ENCODE results near the gene PNPLA7.
"Not testable (repeated sequence)": the region's sequence is repeated elsewhere in the genome, so short reads cannot be mapped to it uniquely, and the experiment has no call there.

PNPLA7 gene

DNA sequence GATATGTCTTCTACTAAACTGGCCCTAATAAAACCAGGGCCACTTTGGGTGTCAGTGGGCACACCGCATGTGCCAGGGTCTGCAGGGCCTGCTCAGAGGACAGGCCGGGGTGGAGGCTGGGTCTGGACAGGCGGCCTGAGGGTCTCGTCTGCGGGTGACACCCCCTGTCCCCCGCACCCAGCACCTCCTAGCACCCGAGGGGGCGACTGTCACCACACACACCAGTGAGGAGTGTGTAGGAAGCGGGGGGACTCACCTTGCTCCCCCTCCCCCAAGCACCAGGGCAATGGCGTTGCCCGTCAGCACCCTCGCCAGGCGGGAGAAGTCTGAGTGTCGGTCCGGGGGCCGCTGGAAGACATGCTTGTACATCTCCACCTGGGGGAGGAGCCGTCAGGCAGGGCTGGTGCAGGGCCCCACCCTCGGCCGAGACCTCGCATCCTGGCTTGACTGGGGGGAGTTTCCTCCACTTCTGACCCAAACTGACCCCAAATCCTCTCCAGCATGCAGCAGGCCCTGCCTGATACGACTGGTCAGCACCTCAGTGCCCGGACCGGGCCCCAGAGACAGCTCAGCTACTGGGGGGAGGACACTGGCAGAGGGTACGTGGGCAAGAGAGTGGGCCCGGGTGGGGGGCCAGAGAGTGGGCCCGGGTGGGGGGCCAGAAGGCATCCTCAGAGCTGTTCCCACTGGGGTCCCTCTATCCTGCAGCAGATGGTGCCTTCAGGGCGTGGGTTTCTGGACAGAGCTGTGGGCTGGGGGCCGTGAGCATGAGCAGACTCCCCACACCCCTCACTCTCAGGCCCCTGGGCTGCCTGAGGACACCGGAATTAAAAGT, 72.2 kb downstream of the PNPLA7 start:
- DNase-seq, result no peak

DNA sequence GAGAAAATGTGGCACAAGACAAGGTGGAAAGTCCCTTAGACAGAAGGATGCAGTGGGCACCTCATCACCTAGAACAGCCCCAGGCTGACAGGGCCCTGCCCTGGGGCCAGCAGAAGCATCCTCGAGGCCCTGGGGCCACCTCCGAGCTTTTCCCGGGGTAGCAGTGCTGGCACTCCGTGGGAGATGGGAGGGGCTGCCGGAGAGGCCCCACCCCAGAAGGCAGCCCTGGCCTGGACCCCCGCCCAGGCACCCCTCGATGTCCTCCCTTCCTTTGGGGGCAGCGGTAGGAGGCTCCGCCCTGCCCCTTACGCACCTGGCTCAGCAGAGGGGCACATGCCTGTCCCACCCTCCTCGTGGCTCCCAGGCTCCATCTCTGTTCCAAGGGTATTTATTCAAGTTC, 73.3 kb downstream of the PNPLA7 start:
- DNase-seq, result no peak

DNA sequence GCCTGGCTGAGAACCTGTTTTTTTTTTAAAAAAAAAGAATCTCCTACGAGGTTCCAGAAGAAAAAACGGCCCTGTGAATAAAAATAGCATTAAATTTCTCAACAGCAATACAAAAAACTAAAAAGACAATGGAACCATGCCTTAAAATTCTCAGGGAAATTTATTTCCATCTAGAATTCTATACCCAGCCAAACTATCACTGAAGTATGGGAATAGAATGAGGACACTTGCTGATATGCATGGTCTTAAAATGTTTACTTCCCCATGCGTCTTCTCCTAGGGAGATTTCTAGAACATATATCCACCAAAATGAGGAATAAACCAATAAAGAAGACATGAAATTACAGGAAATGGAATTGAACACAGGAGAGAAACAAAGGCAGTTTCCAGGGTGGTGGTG, 74.5 kb downstream of the PNPLA7 start:
- DNase-seq, result no peak

DNA sequence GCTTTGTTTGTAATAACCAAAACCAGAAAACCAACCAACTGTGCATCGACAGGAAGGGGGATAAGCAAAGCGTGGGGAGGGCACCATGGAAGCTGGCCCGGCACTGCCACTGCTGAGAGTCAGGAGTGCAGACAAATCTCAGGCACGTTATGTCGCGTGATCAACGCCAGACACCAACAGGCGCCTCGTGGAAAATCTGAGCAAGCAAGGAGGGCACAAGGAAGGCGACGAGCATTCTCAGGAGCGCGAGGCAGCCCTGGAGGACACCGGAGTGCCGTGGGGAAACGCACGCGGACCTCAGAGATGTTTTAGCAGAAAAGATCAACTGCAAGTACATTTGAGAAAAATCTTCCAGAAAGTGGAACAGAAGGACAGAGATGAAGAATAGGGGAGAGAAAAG, 75.9 kb downstream of the PNPLA7 start:
- no peak for DNase-seq

- no peak for DNase-seq
Measured at GRCh38 chr9:137470785-137471184, 79.4 kb downstream of the PNPLA7 start.

DNA sequence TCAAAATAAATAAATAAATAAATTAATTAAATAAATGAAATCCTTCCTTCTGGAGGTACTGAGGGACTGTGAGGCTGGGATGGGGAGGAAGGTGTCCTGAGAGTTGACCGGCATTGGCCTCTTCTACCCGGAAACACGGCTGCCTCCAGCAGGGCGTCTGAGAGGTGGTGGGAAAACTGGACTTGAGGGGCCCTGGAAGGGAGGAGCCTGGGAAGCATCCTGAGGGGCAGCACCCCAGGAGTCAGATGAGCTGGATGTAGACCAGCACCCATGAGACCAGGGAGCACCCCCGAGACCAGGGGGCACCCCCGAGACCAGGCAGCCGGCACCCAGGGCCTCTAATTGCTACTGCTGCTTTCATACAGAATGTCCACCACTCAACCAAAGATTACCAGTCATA, 82.3 kb downstream of the PNPLA7 start:
- DNase-seq, result no peak

DNA sequence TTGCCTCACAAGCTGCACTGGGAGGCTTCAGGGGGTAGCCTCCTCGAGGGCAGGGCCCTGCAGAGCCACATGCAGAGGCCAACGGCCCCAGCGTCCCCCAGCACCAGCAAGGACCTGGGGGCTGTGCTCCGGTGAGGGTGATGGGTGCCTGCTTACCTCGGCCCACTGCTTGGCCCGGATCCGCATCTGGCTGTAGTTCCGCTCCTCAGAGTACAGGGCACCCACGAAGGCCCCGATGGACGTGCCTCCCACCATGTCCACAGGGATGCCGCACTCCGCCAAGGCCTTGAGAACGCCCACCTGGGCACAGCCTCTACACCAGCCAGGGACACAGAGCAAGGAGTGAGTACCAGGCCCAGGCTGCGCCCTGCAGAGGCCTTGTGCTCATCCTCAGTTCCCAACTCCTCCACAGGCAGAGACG, 83.0 kb downstream of the PNPLA7 start:
- DNase-seq, result no peak

- DNase-seq, result not testable (repeated sequence)
Measured at GRCh38 chr9:137466389-137467085, 83.7 kb downstream of the PNPLA7 start.

DNA sequence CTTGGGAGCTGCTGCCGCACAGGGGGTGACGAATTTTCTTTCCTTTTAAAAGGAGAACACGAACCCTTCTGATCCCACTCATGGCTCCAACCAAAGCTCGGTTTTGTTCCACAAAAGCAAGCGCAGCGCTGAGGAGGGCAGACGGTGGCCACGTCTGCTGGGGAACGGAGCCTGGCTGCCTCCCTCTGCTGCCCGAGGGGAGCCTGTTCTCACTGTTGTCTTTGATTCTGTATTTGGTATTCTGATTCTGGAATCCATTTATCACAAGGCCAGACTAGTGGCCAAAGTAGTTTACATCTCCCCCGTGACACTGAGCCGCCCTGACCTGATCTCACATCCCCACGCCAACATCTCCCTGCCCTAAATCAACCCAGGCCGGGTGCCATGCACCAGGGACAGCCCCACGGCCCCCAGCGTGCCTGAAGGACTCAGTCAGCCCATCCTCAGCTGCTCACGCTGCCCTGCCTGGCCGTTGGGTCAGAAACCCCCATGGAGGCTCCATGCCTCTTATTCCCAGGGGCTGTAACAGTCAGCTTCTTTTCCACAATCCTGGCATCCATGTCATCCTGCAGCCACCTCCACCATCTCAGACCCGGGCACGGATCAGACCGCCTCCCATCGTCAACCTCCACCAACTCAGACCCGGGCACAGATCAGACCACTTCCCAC, 84.3 kb downstream of the PNPLA7 start:
- no peak for DNase-seq

DNA sequence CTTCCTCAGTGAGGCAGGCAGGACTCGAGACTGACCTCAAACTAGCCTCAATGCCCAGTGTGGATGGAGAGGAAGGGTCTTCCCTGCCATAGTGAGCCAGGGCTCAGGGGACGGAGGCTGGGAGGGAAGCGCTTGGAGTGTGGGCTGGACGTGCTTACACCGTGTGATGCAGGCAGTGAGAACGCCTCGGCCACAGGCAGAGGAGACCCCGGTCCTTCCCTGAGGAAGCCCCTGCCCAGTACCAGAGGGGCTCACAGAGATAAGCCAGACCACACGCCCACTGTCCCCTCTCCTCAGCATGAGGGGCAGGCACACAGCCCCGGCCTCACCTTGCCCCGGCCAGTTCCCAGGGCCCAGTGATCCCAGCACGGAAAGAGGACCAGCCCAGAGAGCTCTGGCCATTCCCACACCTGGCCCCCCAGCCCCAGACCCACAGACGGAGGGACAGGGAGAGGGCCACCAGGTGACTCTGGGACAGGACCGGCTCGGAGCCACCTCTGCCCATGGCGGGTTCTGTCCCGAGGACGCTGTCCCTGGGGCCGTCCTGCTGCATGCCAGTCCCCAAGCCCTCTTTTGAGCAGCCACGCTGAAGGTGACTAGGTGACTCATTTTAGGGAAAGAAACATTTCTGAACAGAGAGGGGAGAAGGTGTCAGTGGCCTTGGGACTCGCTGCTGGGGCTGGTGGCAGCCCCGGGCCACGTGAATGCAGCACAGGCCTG, 85.0 kb downstream of the PNPLA7 start:
- no peak for DNase-seq

DNA sequence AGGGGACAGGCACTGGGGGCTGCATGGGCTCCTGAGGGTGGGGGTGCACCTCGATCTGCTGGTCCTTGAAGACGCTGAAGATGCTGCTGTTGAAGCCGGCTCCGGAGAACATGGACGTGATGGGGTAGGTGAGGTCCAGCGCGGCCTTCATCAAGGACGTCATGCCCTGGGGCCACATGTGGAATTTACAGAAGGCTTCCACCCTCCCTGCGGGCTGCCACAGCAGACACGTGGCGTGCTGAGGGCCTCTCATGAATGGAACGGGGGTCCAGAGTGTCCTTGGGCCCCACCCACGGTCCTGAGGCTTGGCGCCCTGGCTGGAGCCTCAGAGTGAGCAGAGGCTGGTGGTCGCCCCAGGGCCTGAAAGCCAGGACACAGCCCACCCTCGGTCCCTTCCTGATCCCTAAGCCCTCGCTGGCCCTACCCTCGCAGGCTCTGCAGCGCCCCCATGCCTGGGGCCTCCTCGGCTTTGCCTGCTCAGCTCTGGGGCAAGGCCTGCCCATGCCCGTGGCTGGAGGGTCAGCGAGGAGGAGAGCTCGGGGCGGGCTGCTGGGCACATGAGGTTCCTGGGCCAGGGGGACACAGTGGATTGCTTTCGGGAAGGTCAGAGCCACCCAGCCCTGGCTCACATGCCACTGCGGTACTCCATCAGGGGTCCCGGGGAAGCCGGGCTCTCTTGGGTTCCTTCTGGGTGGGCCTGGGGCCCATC, 85.8 kb downstream of the PNPLA7 start:
- no peak for DNase-seq

GRCh38 chr9:137463931-137464290, 86.3 kb downstream of the PNPLA7 start:
- no peak for DNase-seq

- no peak for DNase-seq
Measured at GRCh38 chr9:137462986-137463930, 86.9 kb downstream of the PNPLA7 start.

GRCh38 chr9:137462396-137462985, 87.7 kb downstream of the PNPLA7 start:
- no peak for DNase-seq

DNA sequence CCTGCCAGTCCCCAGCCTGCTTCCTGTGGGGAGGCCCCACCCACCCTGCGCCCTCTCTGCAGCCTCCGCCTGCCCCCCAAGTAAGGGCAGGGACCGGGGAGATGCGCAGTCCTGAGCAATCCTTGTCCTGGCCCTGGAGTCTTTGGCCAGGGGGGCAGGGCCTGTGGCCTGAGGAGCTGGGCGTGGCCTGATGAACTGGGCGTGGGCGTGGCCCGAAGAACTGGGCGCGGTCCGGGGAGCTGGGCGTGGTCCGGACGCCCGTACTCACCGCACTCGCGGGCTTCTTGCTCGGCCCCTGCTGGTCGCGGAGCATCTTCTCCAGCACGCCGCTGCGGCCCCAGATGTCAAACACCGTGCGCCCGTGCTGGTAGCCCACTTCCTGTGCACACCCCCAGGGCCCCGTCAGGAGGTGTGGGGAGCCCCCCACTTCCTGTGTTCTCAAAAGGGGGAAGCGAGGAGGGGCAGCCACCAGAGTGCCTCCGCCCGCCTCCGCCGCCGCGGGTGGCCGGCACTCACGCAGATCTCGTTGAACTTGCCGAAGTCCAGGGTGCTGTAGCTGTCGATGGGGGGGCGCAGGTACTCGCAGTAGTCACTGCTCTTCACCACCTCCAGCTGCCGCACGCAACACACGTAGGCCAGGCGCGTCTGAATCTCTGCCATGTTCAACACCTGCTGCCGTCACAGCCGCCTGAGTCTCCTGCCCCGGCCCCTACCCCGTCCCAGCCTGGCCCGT, 88.4 kb downstream of the PNPLA7 start:
- DNase-seq, result peak; percentile 64

DNA sequence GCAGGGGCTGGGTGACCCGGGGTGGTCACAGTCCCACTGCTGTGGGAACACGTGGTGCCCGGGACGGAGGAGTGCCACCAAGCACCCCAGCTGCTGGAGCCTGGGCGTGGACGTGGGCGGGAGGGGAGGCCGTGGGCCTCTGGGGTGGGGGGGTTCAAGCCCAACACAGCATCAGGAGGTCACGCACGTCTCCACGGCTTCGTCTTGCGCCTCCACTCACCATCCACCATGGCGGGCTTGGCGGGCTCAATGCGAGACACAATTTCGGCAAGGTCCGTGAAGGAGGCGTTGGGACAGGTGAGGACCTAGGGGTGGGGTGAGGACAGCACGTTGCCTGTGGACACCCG, 88.9 kb downstream of the PNPLA7 start:
- no peak for DNase-seq

DNA sequence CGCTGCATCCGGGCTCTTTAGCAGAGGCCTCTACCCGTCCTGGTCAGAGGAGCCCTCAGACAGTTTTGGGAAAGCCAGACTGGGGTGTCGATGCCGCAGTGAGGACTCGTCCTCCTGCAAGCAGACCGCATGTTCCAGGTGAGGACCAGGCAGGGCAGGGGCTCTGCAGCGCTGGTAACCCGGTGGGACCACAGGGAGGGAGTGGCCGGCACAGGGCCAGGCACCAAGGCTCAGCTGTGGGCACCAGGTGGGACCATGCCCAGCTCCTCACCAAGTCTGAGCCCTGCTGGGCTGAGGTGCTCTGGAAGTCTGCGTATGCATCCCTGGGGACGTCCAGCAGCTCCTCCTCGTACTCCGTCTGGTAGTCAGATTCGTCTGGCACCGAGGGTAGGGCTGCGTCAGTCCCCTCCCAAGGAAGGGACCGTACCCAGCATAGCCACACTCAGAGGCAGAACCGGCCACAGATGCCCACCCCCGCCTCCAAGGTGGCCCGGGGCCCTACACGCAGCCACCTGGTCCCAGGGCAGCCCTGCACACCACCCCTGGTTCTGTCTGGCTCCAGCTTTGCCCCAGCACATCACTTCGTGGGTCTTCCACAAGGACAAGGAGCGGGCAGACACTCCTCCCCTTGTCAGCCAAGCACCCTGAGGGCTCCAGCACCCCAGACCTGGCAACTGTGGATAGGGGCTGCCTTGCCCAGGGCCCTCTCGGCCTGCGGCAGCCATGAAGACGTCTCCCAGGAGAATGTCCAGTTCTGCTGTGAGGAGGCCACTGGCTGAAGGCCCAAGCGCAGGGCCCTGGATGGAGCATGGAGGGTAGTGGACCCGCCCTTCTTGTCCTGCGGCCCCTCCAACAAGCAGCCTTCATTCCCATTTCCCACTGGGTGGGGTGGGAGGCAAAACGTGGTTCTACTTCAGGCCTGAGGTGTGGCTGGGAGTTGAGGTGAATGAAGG, 89.6 kb downstream of the PNPLA7 start:
- no peak for DNase-seq

- no peak for DNase-seq
Measured at GRCh38 chr9:137459601-137460362, 90.4 kb downstream of the PNPLA7 start.

Measured in stimulated activated CD4-positive, alpha-beta T cell treated with anti-CD3 and anti-CD28 coated beads, Interleukin-4, amount 100 ng/mL, for 1 hour (primary cell).